Subcutaneous adipose tissue (tissue), 4 donors: ENCODE results near the gene C22orf39. TPM values are rescaled to one million over a fixed set of nuclear protein-coding genes. Genes with fewer than 3 reads are reported as not detected.

Experiments used
- total RNA-seq, 4 donors: library from RNA; depleted of rRNA; stranded (reverse); fragments of >200 nt; gene quantifications; one replicate each; pipeline ENCODE4 v1.1.0, GENCODE V29; 2016
- TF ChIP-seq, protein P1 (sequence below): fragments of 450-650 bp; IDR thresholded peaks from one replicate; pipeline ENCODE4 v1.5.1; 2016; ENCODE audit warnings: low read depth, mild to moderate bottlenecking, control low read depth, antibody characterized with exemption, moderate library complexity

C22orf39 gene
- total RNA-seq, 4 donors from 2014 or later = 45.4 to 81.8 (median 62.3) TPM

DNA sequence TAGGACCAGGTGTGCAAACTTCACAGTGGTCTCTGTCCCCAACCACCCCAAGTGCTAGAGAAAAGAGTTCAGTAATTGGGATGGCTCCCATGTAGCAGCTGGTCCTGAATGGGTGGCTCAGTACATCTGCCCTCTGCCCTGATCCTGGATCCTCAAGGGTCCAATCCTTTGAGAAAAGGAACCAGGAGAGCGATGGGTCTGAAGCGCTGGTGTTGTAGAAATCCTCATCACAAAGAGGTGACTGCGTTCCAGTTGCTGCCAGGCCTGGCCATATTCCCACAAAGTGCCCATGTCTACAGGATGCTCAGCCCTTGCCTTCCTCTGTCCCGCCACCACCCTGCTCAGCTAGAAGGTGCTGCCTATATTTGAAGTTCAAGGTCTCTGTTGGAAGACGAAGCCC is 6.2 kb upstream of the C22orf39 start:
- TF ChIP-seq, protein P1, sequence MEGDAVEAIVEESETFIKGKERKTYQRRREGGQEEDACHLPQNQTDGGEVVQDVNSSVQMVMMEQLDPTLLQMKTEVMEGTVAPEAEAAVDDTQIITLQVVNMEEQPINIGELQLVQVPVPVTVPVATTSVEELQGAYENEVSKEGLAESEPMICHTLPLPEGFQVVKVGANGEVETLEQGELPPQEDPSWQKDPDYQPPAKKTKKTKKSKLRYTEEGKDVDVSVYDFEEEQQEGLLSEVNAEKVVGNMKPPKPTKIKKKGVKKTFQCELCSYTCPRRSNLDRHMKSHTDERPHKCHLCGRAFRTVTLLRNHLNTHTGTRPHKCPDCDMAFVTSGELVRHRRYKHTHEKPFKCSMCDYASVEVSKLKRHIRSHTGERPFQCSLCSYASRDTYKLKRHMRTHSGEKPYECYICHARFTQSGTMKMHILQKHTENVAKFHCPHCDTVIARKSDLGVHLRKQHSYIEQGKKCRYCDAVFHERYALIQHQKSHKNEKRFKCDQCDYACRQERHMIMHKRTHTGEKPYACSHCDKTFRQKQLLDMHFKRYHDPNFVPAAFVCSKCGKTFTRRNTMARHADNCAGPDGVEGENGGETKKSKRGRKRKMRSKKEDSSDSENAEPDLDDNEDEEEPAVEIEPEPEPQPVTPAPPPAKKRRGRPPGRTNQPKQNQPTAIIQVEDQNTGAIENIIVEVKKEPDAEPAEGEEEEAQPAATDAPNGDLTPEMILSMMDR = no peak

GRCh38 chr22:19451570-19451969 is 4.1 kb upstream of the C22orf39 start:
- TF ChIP-seq, protein P1 = no peak

- TF ChIP-seq, protein P1 = no peak
Measured at GRCh38 chr22:19450363-19451175, 3.1 kb upstream of the C22orf39 start.

DNA sequence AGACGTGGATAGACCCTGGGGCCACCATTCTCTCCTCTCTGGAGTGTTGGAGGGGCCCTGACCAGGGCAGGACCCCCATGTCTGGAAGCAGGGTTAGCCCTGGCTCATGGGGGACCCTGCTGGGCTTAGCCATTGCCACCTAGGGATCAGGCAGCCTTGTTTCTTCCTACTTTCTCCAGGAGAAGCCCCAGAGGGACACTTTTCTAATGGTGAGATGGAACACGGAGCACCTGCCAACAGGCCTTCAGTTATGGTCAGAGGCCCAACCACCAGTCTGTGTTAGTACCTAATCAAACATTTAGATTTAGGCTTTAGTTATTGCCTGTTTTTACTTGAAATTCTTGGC is 1.9 kb upstream of the C22orf39 start:
- TF ChIP-seq, protein P1 = no peak

DNA sequence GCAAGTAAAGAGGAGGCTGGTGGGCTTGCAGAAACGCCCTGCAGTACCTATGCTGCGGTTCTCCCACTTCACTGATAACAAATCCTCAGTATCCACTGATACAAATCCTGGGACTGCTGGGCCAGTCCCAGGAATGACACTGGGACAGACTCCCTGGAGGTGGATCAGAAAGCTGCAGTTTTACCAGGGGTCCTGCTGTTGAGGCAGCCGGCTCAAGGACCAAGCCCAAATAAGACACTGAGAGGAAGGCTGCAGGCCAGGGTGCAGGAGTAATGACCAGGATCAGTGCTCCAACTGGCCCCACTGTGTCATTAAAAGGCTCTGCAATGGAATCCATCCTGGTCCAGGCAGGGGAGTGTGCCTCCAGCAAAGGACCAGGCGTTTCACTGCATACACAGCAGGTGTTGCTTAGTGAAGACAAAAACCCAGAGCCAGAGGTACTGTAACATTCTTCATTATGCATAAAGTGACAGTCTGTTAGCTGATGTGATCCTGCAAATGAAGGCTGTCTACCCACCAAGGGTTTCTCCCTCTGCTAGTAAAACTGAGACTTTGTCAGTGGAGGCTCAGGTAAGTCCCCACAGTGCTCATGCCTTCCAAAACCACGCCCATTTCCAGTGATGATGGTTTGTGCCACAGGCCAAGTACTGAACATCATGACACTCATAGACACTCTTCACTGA is 1.4 kb upstream of the C22orf39 start:
- TF ChIP-seq, protein P1 = no peak

- TF ChIP-seq, protein P1 = no peak
Measured at GRCh38 chr22:19448076-19448607, 631 bp upstream of the C22orf39 start.

DNA sequence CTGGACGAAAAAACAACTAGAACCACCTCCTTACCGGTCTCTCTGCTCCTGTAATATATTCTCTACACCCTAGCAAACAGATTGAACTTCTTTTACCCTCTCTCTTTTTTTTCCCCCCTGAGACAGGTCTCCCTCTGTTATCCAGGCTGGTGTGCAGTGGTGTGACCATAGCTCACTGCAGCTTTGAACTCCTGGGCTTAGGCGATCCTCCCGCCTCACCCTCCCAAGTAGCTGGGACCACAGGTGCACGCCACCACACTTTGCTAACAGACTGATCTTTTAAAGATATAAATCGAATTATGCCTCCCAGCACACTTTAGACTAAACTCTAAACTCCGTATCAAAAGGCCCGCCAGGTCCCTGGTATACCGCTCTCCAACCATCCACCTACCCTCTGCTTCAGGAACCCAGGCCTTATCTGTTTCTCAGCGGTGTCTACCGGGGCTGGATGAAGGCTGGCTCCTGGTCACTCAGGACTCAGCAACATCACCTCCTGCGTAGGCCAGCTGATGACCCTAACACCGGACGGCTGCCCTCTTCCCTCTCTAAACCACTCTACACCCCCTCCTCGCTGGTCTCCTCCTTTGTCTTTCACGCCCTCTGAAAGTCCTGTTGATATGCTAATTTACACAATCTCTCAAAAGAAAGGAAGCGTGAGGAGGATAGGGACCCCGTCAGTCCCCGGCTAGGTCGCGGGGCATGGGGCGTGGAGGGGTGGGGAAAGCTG is 745 bp downstream of the C22orf39 start:
- TF ChIP-seq, protein P1 = no peak
